Sigmoid colon (tissue), 7 donors: ENCODE data around the gene TRPC1. TPM values are rescaled to one million over a fixed set of nuclear protein-coding genes. Genes with fewer than 3 reads are reported as not detected.

Experiments used
- DNase-seq: peaks from one replicate; pipeline ENCODE4 v3.0.0-alpha.2; 2019
- H3K27ac ChIP-seq, 4 donors: fragments of 200-600 bp; sonication (generic); one replicate each; pipeline ENCODE4 v1.5.1; 2016 to 2019; ENCODE audit warnings: mild to moderate bottlenecking in 1 of 4
- H3K27me3 ChIP-seq, 3 donors: fragments of 200-600 bp; sonication (generic); one replicate each; pipeline ENCODE4 v1.5.1; 2019; ENCODE audit warnings: mild to moderate bottlenecking in 1 of 3
- H3K36me3 ChIP-seq, 4 donors: fragments of 200-600 bp; sonication (generic); one replicate each; pipeline ENCODE4 v1.5.1; 2016 to 2019
- H3K4me1 ChIP-seq, 4 donors: fragments of 200-600 bp; sonication (generic); one replicate each; pipeline ENCODE4 v1.5.1; 2017 to 2019
- H3K4me3 ChIP-seq, 4 donors: fragments of 200-600 bp; sonication (generic); one replicate each; pipeline ENCODE4 v1.5.1; 2017 to 2019; ENCODE audit warnings: mild to moderate bottlenecking in 2 of 4, moderate library complexity in 1 of 4
- H3K9me3 ChIP-seq, 4 donors: fragments of 200-600 bp in 3 of 4; sonication (generic) in 3 of 4; one replicate each; pipeline versions ENCODE4 v1.5.1 to v1.6.1; 2013 to 2019
- EP300 ChIP-seq, 4 donors: sonication (generic); formaldehyde crosslinking; IDR thresholded peaks; one replicate each; pipeline ENCODE4 v1.6.1; 2017; ENCODE audit warnings: antibody characterized with exemption in 4 of 4
- POLR2A ChIP-seq, 2 donors: fragments of 450-650 bp; IDR thresholded peaks; one replicate each; pipeline ENCODE4 v1.6.1; 2016; ENCODE audit warnings: antibody characterized with exemption in 2 of 2, mild to moderate bottlenecking in 2 of 2, moderate library complexity in 2 of 2
- POLR2AphosphoS5 ChIP-seq, 4 donors: sonication (generic); formaldehyde crosslinking; IDR thresholded peaks; one replicate each; pipeline ENCODE4 v1.6.1; 2017; ENCODE audit warnings: antibody characterized with exemption in 4 of 4
- WGBS, 2 donors: extraction: QIAGEN DNeasy Blood & Tissue Kit; methylation state at CpG; one replicate each; pipeline ENCODE4 v1.1.7; 2013; 5-methylcytosine and 5-hydroxymethylcytosine counted together
- intact Hi-C: fragments of 100-400 bp; cut with DNase I; formaldehyde crosslinking; loops from one replicate; pipeline ENCODE4 v1.15.1; 2023
- polyA plus RNA-seq, 3 donors: library from polyadenylated mRNA; stranded (reverse); fragments of 200-250 nt; gene quantifications; one replicate each; pipeline ENCODE4 v1.2.3, GENCODE V29; 2013
- small RNA-seq, 3 donors: library from RNA; depleted of rRNA; stranded (forward); fragments of <200 nt; gene quantifications; one replicate each; pipeline ENCODE3, GENCODE V24; 2016
- total RNA-seq, 4 donors: library from RNA; depleted of rRNA; stranded (reverse); fragments of >200 nt; gene quantifications; one replicate each; pipeline ENCODE4 v1.1.0, GENCODE V29; 2016
- TF ChIP-seq, protein P1 (sequence below), 4 experiments: fragments of 450-650 bp in 3 of 4; fragments of 200-600 bp in 1 of 4; IDR thresholded peaks; one replicate each; pipeline ENCODE4 v1.5.1; 2016 to 2019; ENCODE audit warnings: antibody characterized with exemption in 4 of 4, mild to moderate bottlenecking in 3 of 4, moderate library complexity in 2 of 4
- donor health status: healthy with polysubstance abuse.
- donor health status: Bipolar disorder and iron deficiency.
- donor health status: healthy.

The TRPC1 gene
- total and polyA plus RNA-seq, 7 donors, result 1.1 to 31.0 (median 21.6) TPM; not detected in 1

DNA sequence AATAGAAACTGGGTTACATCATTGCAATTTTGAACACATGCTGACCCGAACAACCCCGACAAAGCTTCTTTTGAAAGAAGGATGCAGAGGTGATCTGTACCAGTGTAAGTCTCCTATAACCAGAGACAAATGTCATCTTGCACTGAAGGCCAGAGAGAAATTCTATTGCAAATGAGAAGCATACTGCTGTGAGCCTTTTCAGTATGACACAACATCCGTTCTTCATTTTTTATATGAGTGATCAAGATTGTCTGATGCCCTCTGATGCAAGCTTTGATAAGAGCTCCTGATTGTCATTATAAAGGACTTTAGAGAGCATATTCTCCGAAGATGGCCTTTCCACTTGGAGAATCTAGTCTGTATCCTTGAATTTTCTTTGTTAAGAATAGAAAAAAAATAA lies 128.2 kb downstream of the TRPC1 start:
- TF ChIP-seq POLR2A (IDR thresholded peaks at IDR 0.05) (no peak), EP300 (IDR thresholded peaks at IDR 0.05) (no peak), POLR2AphosphoS5 (IDR thresholded peaks at IDR 0.05) (no peak)
- TF ChIP-seq, protein P1, sequence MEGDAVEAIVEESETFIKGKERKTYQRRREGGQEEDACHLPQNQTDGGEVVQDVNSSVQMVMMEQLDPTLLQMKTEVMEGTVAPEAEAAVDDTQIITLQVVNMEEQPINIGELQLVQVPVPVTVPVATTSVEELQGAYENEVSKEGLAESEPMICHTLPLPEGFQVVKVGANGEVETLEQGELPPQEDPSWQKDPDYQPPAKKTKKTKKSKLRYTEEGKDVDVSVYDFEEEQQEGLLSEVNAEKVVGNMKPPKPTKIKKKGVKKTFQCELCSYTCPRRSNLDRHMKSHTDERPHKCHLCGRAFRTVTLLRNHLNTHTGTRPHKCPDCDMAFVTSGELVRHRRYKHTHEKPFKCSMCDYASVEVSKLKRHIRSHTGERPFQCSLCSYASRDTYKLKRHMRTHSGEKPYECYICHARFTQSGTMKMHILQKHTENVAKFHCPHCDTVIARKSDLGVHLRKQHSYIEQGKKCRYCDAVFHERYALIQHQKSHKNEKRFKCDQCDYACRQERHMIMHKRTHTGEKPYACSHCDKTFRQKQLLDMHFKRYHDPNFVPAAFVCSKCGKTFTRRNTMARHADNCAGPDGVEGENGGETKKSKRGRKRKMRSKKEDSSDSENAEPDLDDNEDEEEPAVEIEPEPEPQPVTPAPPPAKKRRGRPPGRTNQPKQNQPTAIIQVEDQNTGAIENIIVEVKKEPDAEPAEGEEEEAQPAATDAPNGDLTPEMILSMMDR (IDR thresholded peaks at IDR 0.05), result no peak
- Histone ChIP-seq H3K27ac (no peak overlapping the region), H3K4me1 (no peaks in the 10 kb centered on the region), H3K4me3 (no peak overlapping the region), H3K27me3 (no peaks in the 10 kb centered on the region), H3K9me3 (no peaks in the 10 kb centered on the region), H3K36me3 (no peaks in the 10 kb centered on the region)
- no peak for DNase-seq
- 76 to 86% methylated on average over 4 of the region's 4 CpGs for WGBS, 2 donors
- intact Hi-C loops, result no loop called here

DNA sequence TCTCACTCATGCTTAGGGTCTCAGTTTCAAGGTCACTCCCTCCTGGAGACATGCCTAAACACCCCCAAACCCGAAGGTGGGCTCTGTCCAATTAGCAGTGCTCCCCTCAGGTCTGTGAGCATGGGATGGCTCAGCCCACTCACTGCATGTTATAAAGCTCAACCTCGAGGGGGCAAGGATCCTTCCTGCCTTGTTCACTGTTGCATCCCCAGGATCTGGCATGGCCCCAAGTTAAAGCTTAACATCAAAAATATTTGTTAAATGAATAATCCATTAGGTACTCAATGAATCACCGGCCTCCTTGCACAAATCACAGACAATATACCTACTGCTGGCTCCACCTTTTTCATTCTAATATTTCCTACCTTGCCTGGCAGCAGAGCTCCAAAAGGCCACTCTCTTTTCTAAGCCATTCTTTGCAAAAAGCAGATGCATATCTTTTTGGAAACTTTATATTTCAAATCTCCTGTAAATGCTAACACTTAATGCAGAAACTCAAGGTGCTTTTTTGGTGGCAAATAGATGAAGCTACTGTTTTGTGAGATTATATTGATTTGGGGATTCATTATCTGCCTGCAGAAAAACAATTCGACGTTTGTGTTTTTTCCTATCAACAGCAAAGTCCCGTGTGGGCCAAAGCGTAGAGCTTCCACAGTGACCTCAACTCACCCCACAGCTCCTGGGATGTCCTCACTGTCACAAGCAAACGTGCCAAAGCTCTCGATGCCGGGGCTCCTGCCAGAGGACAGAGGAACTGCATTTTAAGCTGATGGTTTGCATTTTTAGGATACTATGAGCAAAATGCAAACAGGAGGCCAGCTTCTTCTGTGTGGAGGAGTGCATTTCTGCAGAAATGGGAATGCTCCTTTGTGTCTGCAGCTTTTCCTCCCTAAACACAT lies 129.7 kb downstream of the TRPC1 start:
- 53 to 63% methylated on average over 10 of the region's 10 CpGs for WGBS, 2 donors
- DNase-seq, result no peak
- no peaks in the 10 kb centered on the region for H3K36me3 ChIP-seq
- no peaks in the 10 kb centered on the region for H3K4me1 ChIP-seq
- no peak overlapping the region for H3K4me3 ChIP-seq
- intact Hi-C loops, result no loop called here
- no peaks in the 10 kb centered on the region for H3K9me3 ChIP-seq
- H3K27ac ChIP-seq, result no peak overlapping the region
- TF ChIP-seq POLR2A (IDR thresholded peaks at IDR 0.05) (no peak), POLR2AphosphoS5 (IDR thresholded peaks at IDR 0.05) (no peak)
- TF ChIP-seq, protein P1 (IDR thresholded peaks at IDR 0.05), result no peak
- no peaks in the 10 kb centered on the region for H3K27me3 ChIP-seq

DNA sequence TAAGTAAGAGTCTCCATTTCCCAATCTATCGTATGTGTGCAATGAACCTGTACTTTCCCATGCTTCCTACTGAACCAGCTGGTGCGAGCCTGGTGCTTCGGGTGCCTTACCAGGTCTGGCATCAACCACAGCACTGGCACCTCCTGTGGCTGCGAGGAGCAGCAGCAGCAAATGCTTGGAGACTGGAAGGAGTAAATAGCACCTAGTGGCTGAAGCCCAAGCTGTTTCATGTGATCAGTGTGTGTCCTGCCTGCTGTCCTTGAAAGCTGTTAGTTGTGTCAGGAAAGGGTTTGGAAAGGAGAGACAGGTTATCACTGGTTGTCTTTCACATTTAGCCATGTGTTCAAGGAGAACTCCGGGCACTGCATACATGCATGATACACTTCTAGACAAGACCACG lies 133.2 kb downstream of the TRPC1 start:
- Histone ChIP-seq H3K4me1 (no peaks in the 10 kb centered on the region), H3K27ac (no peak overlapping the region), H3K36me3 (no peaks in the 10 kb centered on the region), H3K9me3 (no peaks in the 10 kb centered on the region), H3K27me3 (no peaks in the 10 kb centered on the region), H3K4me3 (no peak overlapping the region)
- intact Hi-C loops, result no loop called here
- 31 to 71% methylated on average over 6 of the region's 6 CpGs for WGBS, 2 donors
- no peak for DNase-seq
- TF ChIP-seq, protein P1 (IDR thresholded peaks at IDR 0.05), result no peak
- TF ChIP-seq POLR2A (IDR thresholded peaks at IDR 0.05), result no peak
- no peak for TF ChIP-seq EP300 (IDR thresholded peaks at IDR 0.05)
- TF ChIP-seq POLR2AphosphoS5 (IDR thresholded peaks at IDR 0.05), result no peak

Small RNA genes lying within 50 kb of the gene (small RNA-seq; reads per million reads assigned to genes)
- gene RNU7-47P, result 0 reads per million in 3 donors

Other genes starting within 250 kb of the TRPC1 start
- 10 to 100 TPM; 15.2 to 26.1 (median 19.8) TPM for gene ATR, start 145.3 kb upstream of the TRPC1 start, total RNA-seq
- gene ATR, start 145.3 kb upstream of the TRPC1 start, polyA plus RNA-seq, result 10 to 100 TPM in 1 of 3 donors, 1 to 10 TPM in 2; 3.0 to 11.9 (median 4.6) TPM
- gene PLS1, start 127.6 kb upstream of the TRPC1 start, total RNA-seq, result 1 to 10 TPM in 2 of 4 donors, under 1 TPM in 2; 0.55 to 1.8 (median 0.92) TPM
- gene PLS1, start 127.6 kb upstream of the TRPC1 start, polyA plus RNA-seq, result 100 to 1,000 TPM; 123 to 366 (median 229) TPM
- 10 to 100 TPM in 3 of 4 donors, 1 to 10 TPM in 1; 7.7 to 33.9 (median 21.2) TPM for gene PCOLCE2, start 165.0 kb downstream of the TRPC1 start, total RNA-seq
- gene PCOLCE2, start 165.0 kb downstream of the TRPC1 start, polyA plus RNA-seq, result 10 to 100 TPM in 1 of 3 donors, 1 to 10 TPM in 1, not detected in 1; 3.6 to 13.2 TPM
- not detected for gene PAQR9, start 239.6 kb downstream of the TRPC1 start, total RNA-seq
- not detected for gene PAQR9, start 239.6 kb downstream of the TRPC1 start, polyA plus RNA-seq